ES-I3 (cell line): ENCODE results near the gene GSTM2.

Source experiments
- H3K36me3 ChIP-seq: 2 replicates; pipeline ENCODE4 v1.6.1; 2013; ENCODE audit warnings: mild to moderate bottlenecking, low read length, control low read depth, moderate library complexity; ENCODE audit not compliant: insufficient read depth
- H3K4me1 ChIP-seq: 2 replicates; pipeline ENCODE4 v1.6.1; 2013; ENCODE audit warnings: mild to moderate bottlenecking, control low read depth, low read length; ENCODE audit not compliant: insufficient read depth
- H3K9ac ChIP-seq: 2 replicates; pipeline ENCODE4 v1.6.1; 2013; ENCODE audit warnings: low read depth, mild to moderate bottlenecking, low read length, moderate library complexity
- H3K9me3 ChIP-seq: 2 replicates; pipeline ENCODE4 v1.6.1; 2013; ENCODE audit warnings: mild to moderate bottlenecking, low read length, moderate library complexity; ENCODE audit not compliant: control insufficient read depth, insufficient read depth

Gene GSTM2

DNA sequence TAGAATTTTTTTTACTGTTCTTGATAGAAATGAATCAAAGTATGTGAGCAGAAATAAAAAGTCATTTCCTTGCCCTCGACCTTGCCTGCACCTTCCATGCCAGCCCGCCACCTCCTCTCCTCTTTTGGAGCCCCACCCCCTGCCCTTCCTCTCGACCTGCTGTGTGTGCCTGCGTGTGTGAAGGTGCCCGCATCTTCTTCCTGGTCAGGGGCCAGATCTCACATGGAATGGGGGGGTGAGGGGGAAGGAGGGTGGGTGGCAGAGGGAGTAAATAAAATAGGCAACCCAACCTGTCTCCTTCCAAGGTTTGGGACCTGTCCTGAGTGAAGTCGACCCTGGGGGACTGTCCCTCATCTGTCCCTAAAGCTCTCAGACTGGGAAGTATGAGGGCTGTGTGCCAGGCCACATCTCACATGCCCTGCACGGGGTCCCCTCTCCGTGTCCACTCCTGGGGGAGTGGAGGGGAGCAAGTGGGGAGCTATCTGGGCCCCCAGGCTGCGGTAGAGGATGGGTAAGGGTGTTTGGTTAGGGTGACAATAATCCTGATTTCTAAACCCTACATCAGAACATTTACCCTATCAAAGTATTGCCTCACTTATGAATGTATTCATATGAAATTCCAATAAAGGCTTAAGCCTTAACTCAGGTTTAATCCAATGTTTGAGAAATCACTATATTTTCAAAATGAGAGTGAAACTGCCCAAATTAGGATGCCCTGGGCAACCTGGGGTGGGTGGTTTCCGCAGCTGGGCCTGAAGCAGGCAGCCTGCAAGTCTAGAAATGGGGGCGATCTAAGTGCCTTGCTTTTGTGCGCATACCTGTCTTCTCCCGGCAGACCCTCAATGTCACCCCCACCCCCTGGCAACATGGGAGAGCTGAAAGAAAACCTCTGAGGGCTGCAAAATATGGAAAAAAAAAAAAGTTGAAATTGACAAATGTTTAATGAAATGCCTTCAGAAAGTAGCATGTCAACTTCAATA lies 32.8 kb upstream of the GSTM2 start:
- peaks cover 18% of the 10 kb centered on the region for H3K4me1 ChIP-seq
- no peaks in the 10 kb centered on the region for H3K9me3 ChIP-seq
- H3K9ac ChIP-seq = no peak overlapping the region

DNA sequence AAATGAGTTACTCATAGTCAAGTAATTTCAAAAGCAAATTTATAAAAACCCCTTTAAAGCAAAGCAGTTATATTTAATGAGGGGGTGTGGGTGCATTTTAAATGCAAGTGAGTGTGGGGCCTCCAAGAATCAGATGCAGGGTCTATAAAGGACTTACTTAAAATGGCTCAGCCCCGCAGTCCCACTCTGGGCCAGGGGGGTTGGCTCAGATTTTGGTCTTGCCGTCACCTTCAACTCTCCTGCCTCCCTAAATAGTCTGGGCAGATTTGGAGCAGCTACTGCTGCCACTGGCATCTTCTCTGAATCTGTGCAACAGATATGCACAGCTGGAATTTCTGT lies 32.0 kb upstream of the GSTM2 start:
- Histone ChIP-seq H3K36me3 (0 out of 2 replicates have a peak, but pooled peaks cover 2% of the 10 kb centered on the region), H3K9ac (no peak overlapping the region), H3K4me1 (peaks cover 18% of the 10 kb centered on the region), H3K9me3 (no peaks in the 10 kb centered on the region)

More for the DNA sequence above, 32.8 kb upstream of the GSTM2 start:
- H3K36me3 ChIP-seq = 0 out of 2 replicates have a peak, but pooled peaks cover 3% of the 10 kb centered on the region

DNA sequence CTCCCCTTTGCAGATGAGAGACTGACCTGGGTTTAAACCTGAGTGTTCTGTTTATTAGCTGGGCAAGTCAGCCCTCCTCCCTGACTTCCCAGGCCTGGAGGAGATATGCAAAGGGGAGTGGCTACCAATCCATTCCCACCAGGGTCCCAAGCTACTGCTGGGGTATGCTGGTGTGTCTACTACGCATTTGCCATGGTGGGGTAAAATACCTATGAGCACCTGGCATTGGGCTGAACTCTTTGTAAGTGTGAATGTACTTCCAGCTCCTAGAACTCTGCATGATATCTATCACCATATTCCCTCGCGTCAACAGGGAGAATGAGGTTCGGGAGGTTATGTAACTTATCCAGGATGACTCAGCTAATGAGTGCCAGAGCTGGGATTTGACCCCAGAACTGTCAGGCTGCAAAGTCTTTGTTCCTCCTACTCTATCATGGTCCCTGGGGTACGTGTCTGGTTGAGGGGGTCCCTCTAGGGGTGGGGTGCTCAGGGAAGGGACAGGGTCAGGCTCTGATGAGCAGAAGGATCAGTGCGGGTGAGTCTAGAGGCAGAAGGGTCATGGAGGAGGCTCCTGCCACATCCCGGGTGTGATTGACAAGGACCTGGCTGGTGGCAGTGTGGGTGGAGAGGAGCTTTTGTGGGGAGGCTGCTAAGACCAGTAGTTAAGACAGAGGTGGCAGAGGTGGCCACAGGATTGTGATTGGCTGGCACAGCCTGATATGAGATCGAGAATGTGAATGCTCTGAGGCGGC lies 31.5 kb upstream of the GSTM2 start:
- Histone ChIP-seq H3K9ac (peak overlapping the region; percentile 2; the same call in 1 of the 2 replicates), H3K4me1 (peaks cover 18% of the 10 kb centered on the region), H3K36me3 (no peaks in the 10 kb centered on the region), H3K9me3 (no peaks in the 10 kb centered on the region)

DNA sequence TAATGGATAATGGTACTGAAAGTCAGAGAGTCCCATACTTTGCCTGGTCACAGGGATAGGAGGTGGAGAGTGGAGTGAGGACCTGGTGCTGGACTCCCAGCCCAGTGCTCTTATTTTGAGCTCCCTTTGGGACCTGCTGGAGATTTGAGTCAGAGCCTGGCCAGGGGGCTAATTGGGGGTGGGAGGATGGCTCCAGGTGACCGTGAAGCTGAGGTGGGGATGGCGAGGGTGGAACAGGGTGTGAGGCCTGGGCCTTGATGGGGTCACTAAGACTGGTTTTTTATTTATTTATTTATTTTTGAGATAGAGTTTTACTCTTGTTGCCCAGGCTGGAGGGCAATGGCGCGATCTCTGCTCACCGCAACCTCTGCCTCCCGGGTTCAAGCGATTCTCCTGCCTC lies 30.4 kb upstream of the GSTM2 start:
- no peaks in the 10 kb centered on the region for H3K36me3 ChIP-seq
- no peak overlapping the region for H3K9ac ChIP-seq
- peaks cover 18% of the 10 kb centered on the region for H3K4me1 ChIP-seq
- no peaks in the 10 kb centered on the region for H3K9me3 ChIP-seq

DNA sequence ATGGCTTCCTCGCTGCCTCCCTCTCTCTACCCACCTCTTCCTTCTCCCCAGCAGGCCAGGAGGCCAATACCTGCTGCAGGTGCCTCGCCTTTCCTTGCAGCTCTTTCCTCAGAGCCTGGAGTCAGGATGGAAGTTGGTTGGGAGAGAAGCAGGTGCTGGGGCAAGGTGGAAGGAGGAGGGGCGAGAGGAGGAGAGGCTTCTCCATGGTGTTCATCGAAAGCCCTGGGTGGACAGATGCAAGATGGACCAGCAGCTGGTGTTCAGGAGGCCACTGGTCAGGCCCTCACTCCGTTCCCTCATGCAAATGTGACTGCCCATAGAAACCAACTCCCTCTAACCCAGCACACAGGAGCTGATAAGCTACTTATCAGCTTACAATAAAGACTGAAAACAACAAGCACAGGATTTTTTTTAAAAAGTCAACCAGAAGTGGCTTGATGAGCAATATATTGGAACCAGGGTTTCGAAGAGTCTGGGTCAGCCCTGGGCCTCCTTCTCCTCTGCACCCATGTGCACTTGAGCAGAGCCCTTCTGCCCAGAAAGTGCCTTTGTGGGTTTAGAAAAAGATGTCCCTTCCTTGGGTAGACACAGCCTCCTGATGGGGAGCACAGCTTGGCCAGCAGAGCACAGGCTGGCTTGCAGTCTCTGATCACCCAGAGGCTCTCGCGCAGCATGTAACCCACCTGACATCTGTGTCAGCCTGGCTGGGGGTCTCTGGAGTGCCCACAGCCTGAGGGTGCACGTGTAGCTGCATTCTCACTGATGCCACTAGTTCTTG lies 28.6 kb upstream of the GSTM2 start:
- H3K9me3 ChIP-seq = no peaks in the 10 kb centered on the region
- H3K36me3 ChIP-seq = no peaks in the 10 kb centered on the region
- H3K9ac ChIP-seq = no peak overlapping the region
- H3K4me1 ChIP-seq = peaks cover 18% of the 10 kb centered on the region

DNA sequence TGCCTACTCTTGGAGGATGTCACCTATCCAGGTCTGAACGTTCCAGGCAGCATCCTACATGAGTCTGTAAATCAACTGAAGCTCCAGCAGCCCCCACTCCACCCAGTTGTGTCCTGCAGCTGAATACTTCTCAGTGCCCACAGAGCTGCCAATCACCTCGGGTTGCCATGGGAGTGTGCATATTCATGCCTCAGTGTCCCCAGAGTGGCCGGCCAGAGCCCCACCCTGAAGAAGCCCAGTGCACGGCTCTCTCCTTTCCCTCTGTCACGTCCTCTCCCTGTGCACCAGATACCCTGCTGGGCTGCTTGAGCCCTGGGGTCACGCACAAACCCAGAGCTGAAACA lies 28.0 kb upstream of the GSTM2 start:
- no peaks in the 10 kb centered on the region for H3K36me3 ChIP-seq
- peaks cover 18% of the 10 kb centered on the region for H3K4me1 ChIP-seq
- no peaks in the 10 kb centered on the region for H3K9me3 ChIP-seq
- no peak overlapping the region for H3K9ac ChIP-seq

DNA sequence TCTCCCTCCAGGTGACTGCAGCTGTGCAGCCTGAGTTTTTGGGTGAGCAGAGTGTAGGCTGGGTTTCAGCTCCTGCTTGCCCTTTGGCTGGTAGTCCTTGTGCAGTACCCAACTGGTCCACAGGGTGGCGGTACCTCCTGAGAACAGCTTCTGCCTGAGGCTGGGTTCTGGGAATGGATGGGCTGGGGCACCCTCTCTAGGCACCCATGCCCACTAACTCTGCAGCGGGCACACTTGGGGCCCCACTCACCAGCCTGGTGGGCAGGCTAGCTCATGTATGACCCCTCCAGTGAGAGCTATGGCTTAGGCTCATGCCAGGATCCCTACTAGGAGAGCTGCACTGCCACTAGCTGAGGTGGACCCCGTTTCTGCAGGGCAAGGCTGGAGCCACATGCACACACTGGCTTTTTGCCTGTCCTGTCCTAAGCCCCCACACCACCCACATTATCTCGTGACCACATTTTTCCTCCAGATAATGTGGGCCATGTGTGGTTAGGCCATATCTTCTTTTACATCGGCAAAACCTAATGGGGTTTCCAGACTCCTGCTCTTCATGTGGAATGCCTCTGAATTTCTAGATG lies 27.5 kb upstream of the GSTM2 start:
- no peak overlapping the region for H3K9ac ChIP-seq
- no peaks in the 10 kb centered on the region for H3K36me3 ChIP-seq
- H3K4me1 ChIP-seq = peaks cover 13% of the 10 kb centered on the region
- no peaks in the 10 kb centered on the region for H3K9me3 ChIP-seq

DNA sequence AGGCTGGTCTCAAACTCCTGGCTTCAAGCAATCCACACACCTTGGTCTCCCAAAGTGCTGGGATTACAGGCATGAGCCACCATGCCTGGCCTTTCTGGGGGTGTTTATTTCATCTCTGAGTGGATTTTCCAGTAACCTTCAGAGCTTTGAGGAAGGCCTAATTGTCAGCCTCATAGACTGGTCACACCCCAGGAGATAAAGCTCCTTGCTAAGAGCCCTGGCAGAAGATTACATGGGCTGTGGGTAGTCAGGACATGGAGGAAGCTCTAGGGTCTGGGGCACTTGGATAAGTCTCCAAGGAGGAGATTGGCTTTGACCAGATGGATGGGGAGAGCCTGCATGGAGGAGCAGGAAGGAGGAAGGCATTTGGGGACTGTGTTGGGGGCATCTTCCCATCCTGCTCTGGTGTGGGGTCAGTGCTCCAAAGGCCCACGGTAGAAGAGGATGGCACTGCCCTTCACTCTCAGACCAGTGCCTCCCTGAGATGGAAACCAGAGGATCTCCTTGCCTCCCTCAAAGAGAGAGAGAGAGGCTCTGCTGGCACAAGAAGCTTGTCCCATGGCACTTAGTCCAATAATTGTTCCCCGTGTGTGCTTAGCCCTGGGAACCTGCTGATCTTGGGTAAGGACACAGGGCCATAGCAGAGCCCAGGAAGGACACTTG lies 26.6 kb upstream of the GSTM2 start:
- no peaks in the 10 kb centered on the region for H3K9me3 ChIP-seq
- no peak overlapping the region for H3K9ac ChIP-seq
- H3K4me1 ChIP-seq = peaks cover 5% of the 10 kb centered on the region; the same call in 1 of the 2 replicates
- no peaks in the 10 kb centered on the region for H3K36me3 ChIP-seq

DNA sequence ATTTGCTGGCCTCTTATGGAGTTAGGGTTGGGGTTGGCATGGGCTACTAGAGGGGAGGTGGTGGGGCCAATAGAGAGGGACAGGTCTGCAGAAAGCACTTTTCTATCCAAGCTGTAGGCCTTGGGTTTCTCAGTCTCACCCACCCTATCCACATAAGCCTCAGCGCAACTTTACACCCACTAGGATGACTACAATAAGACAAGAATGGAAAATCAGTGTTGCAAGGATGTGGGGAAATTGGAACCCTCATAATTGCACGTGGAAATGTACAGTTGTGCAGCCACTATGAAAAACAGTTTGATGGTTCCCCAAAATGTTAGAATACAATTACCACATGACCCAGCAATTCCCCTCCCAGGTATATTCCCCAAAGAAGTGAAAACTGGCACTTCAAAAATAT lies 26.0 kb upstream of the GSTM2 start:
- no peaks in the 10 kb centered on the region; the same call in 1 of the 2 replicates for H3K4me1 ChIP-seq
- no peak overlapping the region for H3K9ac ChIP-seq
- no peaks in the 10 kb centered on the region for H3K36me3 ChIP-seq
- H3K9me3 ChIP-seq = no peaks in the 10 kb centered on the region

DNA sequence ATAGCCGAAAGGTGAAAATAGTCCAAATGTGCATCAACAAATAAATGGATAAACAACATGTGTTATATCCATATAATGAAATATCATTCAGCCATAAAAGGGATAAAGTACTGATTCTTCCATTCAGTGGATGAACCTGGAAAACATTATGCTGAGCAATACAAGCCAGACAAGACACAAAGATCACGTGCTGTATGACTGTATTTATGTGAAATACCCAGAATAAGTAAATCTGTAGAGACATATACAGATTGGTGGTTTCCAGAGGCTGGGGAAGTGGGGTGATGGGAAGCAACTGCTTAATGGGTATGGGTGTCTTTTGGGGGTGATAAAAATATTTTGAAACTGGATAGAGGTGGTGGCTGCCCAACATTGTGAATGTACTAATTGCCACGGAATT lies 25.2 kb upstream of the GSTM2 start:
- H3K9me3 ChIP-seq = no peaks in the 10 kb centered on the region
- no peaks in the 10 kb centered on the region; the same call in 1 of the 2 replicates for H3K4me1 ChIP-seq
- no peak overlapping the region for H3K9ac ChIP-seq
- no peaks in the 10 kb centered on the region for H3K36me3 ChIP-seq

DNA sequence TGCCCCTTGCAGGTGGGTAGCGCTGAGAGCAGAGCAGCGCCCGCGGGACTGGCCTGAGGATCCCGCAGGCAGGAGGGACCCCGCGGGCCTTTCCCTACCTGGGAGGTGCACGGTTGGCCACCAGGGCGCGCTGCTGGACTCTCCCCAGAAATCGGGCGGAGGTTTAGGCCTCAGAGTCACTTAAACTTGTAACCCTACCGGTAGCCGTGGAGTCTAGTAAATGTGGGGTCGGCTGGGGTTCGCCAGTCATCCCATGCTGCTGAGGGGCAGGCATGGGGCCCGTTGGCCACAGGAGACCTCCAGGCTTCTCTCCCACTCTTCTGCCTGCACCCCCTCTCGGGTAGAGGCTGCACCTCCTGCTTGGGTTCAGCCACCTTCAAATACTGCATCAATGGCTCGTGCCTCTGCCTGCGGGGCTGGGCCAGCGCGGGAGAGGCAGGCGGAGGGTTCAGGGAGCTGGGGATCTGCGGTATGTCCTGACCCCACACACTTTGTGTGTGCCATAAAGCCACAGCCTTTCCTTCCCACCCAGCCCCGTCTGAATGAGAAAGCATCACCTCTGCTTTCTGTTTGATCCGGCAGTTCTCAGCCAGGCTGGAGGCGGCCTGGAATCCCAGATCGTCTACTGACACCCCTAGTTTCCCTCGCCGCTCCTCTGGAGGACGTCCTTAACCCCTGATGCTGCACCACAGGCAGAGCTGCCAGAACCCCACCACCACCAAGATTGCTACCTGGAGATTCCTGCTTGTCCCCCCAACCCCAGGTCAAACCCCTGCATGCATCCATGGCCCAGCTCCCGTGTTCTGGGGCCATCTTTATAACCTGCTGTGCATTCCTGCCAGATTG lies 24.2 kb upstream of the GSTM2 start:
- Histone ChIP-seq H3K9me3 (no peaks in the 10 kb centered on the region), H3K4me1 (no peaks in the 10 kb centered on the region; the same call in 1 of the 2 replicates), H3K36me3 (no peaks in the 10 kb centered on the region), H3K9ac (no peak overlapping the region)

DNA sequence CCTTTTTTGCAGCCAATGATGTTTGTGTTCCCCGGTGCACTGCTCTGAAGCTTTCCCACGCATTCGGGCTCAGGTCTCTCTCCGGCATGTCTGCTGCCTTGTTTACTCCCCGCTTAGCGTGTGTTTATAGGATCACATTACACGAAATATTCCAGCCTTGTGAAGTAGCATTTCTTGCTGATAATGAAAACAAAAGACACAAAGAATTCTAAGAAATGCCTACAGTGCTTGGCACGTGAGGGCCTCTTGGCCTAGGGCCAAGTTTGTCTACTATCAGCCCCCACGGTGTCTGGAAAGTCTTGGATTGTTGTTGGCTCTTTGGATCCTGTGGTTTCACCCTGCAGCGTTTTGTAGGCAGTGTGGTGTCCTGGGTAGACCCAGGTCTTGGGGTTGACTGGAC lies 23.2 kb upstream of the GSTM2 start:
- H3K9ac ChIP-seq = no peak overlapping the region
- H3K36me3 ChIP-seq = no peaks in the 10 kb centered on the region
- H3K4me1 ChIP-seq = no peaks in the 10 kb centered on the region; the same call in 1 of the 2 replicates
- H3K9me3 ChIP-seq = no peaks in the 10 kb centered on the region

DNA sequence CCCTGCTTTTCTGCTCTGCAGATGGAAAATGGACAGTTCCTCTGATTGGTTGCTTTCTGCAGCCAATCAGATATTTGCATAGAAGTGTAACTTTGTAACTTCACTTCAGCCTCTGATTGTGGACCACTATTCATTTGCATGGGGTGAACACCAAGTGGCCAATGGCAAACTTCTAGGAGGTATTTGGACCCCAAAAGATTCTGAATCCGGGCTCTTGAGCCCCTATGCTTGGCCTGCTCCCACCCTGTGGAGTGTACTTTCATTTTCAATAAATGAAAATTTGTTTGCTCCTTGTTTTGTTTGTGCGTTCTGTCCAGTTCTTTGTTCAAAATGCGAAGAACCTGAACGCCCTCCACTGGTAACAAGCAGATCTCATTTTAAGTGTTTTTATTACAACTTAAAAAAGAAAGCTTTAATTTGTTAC lies 18.4 kb upstream of the GSTM2 start:
- H3K9ac ChIP-seq = no peak overlapping the region
- no peaks in the 10 kb centered on the region for H3K36me3 ChIP-seq
- H3K4me1 ChIP-seq = no peaks in the 10 kb centered on the region
- H3K9me3 ChIP-seq = no peaks in the 10 kb centered on the region
